Pericardium fibroblast (primary cell): Measurements from ENCODE around the gene ZNF407. TPM values are rescaled to one million over a fixed set of nuclear protein-coding genes. Genes with fewer than 3 reads are reported as not detected.

Experiments used
- total RNA-seq: library from RNA; depleted of rRNA; stranded (reverse); fragments of >200 nt; gene quantifications from 2 replicates; pipeline ENCODE4 v1.2.3, GENCODE V29; 2015

The ZNF407 gene, protein sequence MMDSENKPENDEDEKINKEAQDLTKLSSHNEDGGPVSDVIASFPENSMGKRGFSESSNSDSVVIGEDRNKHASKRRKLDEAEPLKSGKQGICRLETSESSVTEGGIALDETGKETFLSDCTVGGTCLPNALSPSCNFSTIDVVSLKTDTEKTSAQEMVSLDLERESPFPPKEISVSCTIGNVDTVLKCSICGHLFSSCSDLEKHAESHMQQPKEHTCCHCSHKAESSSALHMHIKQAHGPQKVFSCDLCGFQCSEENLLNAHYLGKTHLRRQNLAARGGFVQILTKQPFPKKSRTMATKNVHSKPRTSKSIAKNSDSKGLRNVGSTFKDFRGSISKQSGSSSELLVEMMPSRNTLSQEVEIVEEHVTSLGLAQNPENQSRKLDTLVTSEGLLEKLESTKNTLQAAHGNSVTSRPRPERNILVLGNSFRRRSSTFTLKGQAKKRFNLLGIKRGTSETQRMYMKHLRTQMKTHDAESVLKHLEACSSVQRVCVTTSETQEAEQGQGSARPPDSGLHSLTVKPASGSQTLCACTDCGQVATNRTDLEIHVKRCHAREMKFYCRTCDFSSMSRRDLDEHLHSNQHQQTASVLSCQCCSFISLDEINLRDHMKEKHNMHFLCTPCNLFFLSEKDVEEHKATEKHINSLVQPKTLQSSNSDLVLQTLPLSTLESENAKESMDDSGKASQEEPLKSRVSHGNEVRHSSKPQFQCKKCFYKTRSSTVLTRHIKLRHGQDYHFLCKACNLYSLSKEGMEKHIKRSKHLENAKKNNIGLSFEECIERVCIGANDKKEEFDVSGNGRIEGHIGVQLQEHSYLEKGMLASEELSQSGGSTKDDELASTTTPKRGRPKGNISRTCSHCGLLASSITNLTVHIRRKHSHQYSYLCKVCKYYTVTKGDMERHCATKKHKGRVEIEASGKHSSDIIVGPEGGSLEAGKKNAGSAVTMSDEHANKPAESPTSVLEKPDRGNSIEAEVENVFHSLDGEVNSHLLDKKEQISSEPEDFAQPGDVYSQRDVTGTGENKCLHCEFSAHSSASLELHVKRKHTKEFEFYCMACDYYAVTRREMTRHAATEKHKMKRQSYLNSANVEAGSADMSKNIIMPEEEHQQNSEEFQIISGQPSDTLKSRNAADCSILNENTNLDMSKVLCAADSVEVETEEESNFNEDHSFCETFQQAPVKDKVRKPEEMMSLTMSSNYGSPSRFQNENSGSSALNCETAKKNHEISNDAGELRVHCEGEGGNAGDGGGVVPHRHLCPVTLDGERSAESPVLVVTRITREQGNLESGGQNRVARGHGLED (N-terminal part only)
- 4.3 and 5.3 TPM in 2 replicates for total RNA-seq

DNA sequence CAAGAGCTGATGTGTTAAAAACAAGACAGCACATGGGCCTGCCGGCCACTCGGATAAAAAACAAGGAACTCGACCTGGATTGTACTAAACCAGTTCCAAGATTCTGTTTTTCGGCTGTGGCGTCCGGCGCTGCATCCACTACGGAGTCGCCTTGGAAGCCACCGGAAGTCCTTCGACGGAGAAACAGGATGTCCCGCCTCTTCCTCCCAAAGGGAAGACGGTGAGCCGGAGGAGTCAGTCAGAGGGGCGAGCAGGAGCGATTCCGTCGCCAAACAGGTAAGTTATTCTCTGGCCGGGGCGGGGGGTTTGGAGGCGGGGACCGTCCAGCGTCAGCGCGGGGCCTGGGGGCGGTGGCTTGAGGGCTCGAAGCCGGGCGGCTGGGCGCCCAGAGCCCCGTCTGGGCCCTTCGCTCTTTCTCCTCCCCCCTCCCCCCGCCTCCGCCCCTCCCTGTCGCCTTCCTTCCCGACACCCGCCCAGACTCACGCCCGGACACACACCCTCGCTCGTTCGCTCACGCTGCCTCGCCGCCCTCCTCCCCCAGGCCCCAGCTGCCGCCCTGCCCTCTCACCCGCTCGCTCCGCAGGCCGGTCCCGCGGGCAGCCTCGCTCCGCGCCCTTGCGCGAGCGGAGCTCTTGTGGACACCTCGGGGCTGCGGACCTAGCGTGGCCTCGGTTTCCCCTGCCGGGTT lies at the start of gene ZNF407:
Gene ZNF407 (plus strand): TSS at position 209 of the 688 bp plus-strand sequence. CDS start 33,150 bp downstream, outside the sequence.

Other genes starting within 250 kb of the ZNF407 start
- not detected in 2 replicates for gene DIPK1C, start 140.6 kb upstream of the ZNF407 start, total RNA-seq
- gene CNDP2, start 101.5 kb upstream of the ZNF407 start, total RNA-seq: 36.2 and 48.2 TPM in 2 replicates
- not detected in 2 replicates for gene CNDP1, start 63.4 kb upstream of the ZNF407 start, total RNA-seq